ENCODE results near the gene ANKRD13C.
"Not testable (repeated sequence)": the region's sequence is repeated elsewhere in the genome, so short reads cannot be mapped to it uniquely, and the experiment has no call there.

The ANKRD13C gene

GRCh38 chr1:70349799-70350198 lies 4.7 kb downstream of the ANKRD13C start:
- H3K23ac ChIP-seq (ENCODE audit: low read length); H2BK15ac ChIP-seq (replicated peaks; ENCODE audit: low read depth); H3K9ac ChIP-seq (ENCODE audit: low read length); H3K18ac ChIP-seq (ENCODE audit: low read length); H4K5ac ChIP-seq (ENCODE audit: low read length); H3K36me3 ChIP-seq (ENCODE audit: control insufficient read depth, insufficient read depth, low read length); H2BK5ac ChIP-seq (ENCODE audit: low read length); H4K8ac ChIP-seq (ENCODE audit: low read depth, low read length); DNase-seq; H3K56ac ChIP-seq (ENCODE audit: low read length); H2BK120ac ChIP-seq (ENCODE audit: low read depth, low read length); H3K4me2 ChIP-seq (ENCODE audit: low read length); H3K4me1 ChIP-seq (ENCODE audit: control insufficient read depth, low read depth, low read length); H3K27ac ChIP-seq (ENCODE audit: low read depth, low read length); H3K4me3 ChIP-seq (ENCODE audit: low read length); H3K4ac ChIP-seq (ENCODE audit: low read depth, low read length); H2AK5ac ChIP-seq (ENCODE audit: low read length); H3K79me1 ChIP-seq (ENCODE audit: low read length); H3K27me3 ChIP-seq (ENCODE audit: insufficient read depth, low read length, poor library complexity): not testable (repeated sequence)
- WGBS (ENCODE audit: extremely low coverage, insufficient coverage, low lambda C conversion rate) = no CpG with 5 or more reads among the region's 4 CpGs
- H3K79me2 ChIP-seq (ENCODE audit: control insufficient read depth, insufficient read depth, low read length) = peaks cover 63% of the 10 kb centered on the region

GRCh38 chr1:70348399-70349165 lies 5.9 kb downstream of the ANKRD13C start:
- Histone ChIP-seq H2BK5ac (ENCODE audit: low read length) (no peak overlapping the region), H3K18ac (ENCODE audit: low read length) (no peak overlapping the region), H4K5ac (ENCODE audit: low read length) (no peak overlapping the region), H4K8ac (ENCODE audit: low read depth, low read length) (no peak overlapping the region), H3K4me2 (ENCODE audit: low read length) (no peak overlapping the region), H3K23ac (ENCODE audit: low read length) (no peak overlapping the region), H3K56ac (ENCODE audit: low read length) (no peak overlapping the region), H2AK5ac (ENCODE audit: low read length) (no peak overlapping the region), H3K79me1 (ENCODE audit: low read length) (peaks cover 7% of the 10 kb centered on the region), H3K36me3 (ENCODE audit: control insufficient read depth, insufficient read depth, low read length) (no peaks in the 10 kb centered on the region), H3K27ac (ENCODE audit: low read depth, low read length) (no peak overlapping the region), H3K4ac (ENCODE audit: low read depth, low read length) (no peak overlapping the region), H3K27me3 (ENCODE audit: insufficient read depth, low read length, poor library complexity) (no peaks in the 10 kb centered on the region), H3K4me1 (ENCODE audit: control insufficient read depth, low read depth, low read length) (no peaks in the 10 kb centered on the region), H3K9ac (ENCODE audit: low read length) (no peak overlapping the region), H3K79me2 (ENCODE audit: control insufficient read depth, insufficient read depth, low read length) (peaks cover 60% of the 10 kb centered on the region), H2BK120ac (ENCODE audit: low read depth, low read length) (no peak overlapping the region), H2BK15ac (replicated peaks; ENCODE audit: low read depth) (no peak overlapping the region), H3K4me3 (ENCODE audit: low read length) (no peak overlapping the region)
- WGBS (ENCODE audit: extremely low coverage, insufficient coverage, low lambda C conversion rate) = 100% methylated on average over 1 of the region's 11 CpGs
- DNase-seq = no peak

- H3K23ac ChIP-seq (ENCODE audit: low read length); H3K9ac ChIP-seq (ENCODE audit: low read length); H2BK5ac ChIP-seq (ENCODE audit: low read length); H3K27ac ChIP-seq (ENCODE audit: low read depth, low read length); DNase-seq; H3K18ac ChIP-seq (ENCODE audit: low read length); H3K4me3 ChIP-seq (ENCODE audit: low read length); H2AK5ac ChIP-seq (ENCODE audit: low read length); H3K27me3 ChIP-seq (ENCODE audit: insufficient read depth, low read length, poor library complexity); H4K8ac ChIP-seq (ENCODE audit: low read depth, low read length); H2BK120ac ChIP-seq (ENCODE audit: low read depth, low read length); H3K36me3 ChIP-seq (ENCODE audit: control insufficient read depth, insufficient read depth, low read length); H3K4me1 ChIP-seq (ENCODE audit: control insufficient read depth, low read depth, low read length); H4K5ac ChIP-seq (ENCODE audit: low read length); H3K4ac ChIP-seq (ENCODE audit: low read depth, low read length); H3K56ac ChIP-seq (ENCODE audit: low read length); H3K79me1 ChIP-seq (ENCODE audit: low read length); H2BK15ac ChIP-seq (replicated peaks; ENCODE audit: low read depth); H3K4me2 ChIP-seq (ENCODE audit: low read length): not testable (repeated sequence)
- WGBS (ENCODE audit: extremely low coverage, insufficient coverage, low lambda C conversion rate) = no CpG with 5 or more reads among the region's 3 CpGs
- H3K79me2 ChIP-seq (ENCODE audit: control insufficient read depth, insufficient read depth, low read length) = peaks cover 17% of the 10 kb centered on the region
Measured at GRCh38 chr1:70339644-70340043, 14.9 kb downstream of the ANKRD13C start.

GRCh38 chr1:70336050-70336449 lies 18.5 kb downstream of the ANKRD13C start:
- Histone ChIP-seq H3K4ac (ENCODE audit: low read depth, low read length) (no peak overlapping the region), H3K36me3 (ENCODE audit: control insufficient read depth, insufficient read depth, low read length) (no peaks in the 10 kb centered on the region), H3K4me2 (ENCODE audit: low read length) (no peak overlapping the region), H2AK5ac (ENCODE audit: low read length) (no peak overlapping the region), H3K27me3 (ENCODE audit: insufficient read depth, low read length, poor library complexity) (no peaks in the 10 kb centered on the region), H3K27ac (ENCODE audit: low read depth, low read length) (no peak overlapping the region), H3K18ac (ENCODE audit: low read length) (no peak overlapping the region), H2BK120ac (ENCODE audit: low read depth, low read length) (no peak overlapping the region), H4K5ac (ENCODE audit: low read length) (no peak overlapping the region), H3K79me1 (ENCODE audit: low read length) (peaks cover 2% of the 10 kb centered on the region), H3K56ac (ENCODE audit: low read length) (no peak overlapping the region), H3K4me1 (ENCODE audit: control insufficient read depth, low read depth, low read length) (peaks cover 5% of the 10 kb centered on the region), H4K8ac (ENCODE audit: low read depth, low read length) (no peak overlapping the region), H3K79me2 (ENCODE audit: control insufficient read depth, insufficient read depth, low read length) (peaks cover 8% of the 10 kb centered on the region), H3K23ac (ENCODE audit: low read length) (no peak overlapping the region), H3K9ac (ENCODE audit: low read length) (no peak overlapping the region), H2BK5ac (ENCODE audit: low read length) (no peak overlapping the region), H2BK15ac (replicated peaks; ENCODE audit: low read depth) (no peak overlapping the region), H3K4me3 (ENCODE audit: low read length) (no peak overlapping the region)
- no peak for DNase-seq

- H2BK5ac ChIP-seq (ENCODE audit: low read length) = no peak overlapping the region
- no peak overlapping the region for H3K9ac ChIP-seq (ENCODE audit: low read length)
- no peaks in the 10 kb centered on the region for H3K27me3 ChIP-seq (ENCODE audit: insufficient read depth, low read length, poor library complexity)
- H3K36me3 ChIP-seq (ENCODE audit: control insufficient read depth, insufficient read depth, low read length) = no peaks in the 10 kb centered on the region
- H4K8ac ChIP-seq (ENCODE audit: low read depth, low read length) = no peak overlapping the region
- H3K4me2 ChIP-seq (ENCODE audit: low read length) = no peak overlapping the region
- peaks cover 7% of the 10 kb centered on the region for H3K79me2 ChIP-seq (ENCODE audit: control insufficient read depth, insufficient read depth, low read length)
- peaks cover 2% of the 10 kb centered on the region for H3K79me1 ChIP-seq (ENCODE audit: low read length)
- DNase-seq = no peak
- H3K18ac ChIP-seq (ENCODE audit: low read length) = no peak overlapping the region
- no peak overlapping the region for H4K5ac ChIP-seq (ENCODE audit: low read length)
- no peak overlapping the region for H2AK5ac ChIP-seq (ENCODE audit: low read length)
- no peak overlapping the region for H3K27ac ChIP-seq (ENCODE audit: low read depth, low read length)
- no peak overlapping the region for H2BK120ac ChIP-seq (ENCODE audit: low read depth, low read length)
- no peak overlapping the region for H3K4me3 ChIP-seq (ENCODE audit: low read length)
- no peak overlapping the region for H3K56ac ChIP-seq (ENCODE audit: low read length)
- H3K4ac ChIP-seq (ENCODE audit: low read depth, low read length) = no peak overlapping the region
- no peak overlapping the region for H2BK15ac ChIP-seq (replicated peaks; ENCODE audit: low read depth)
- no CpG with 5 or more reads among the region's 9 CpGs for WGBS (ENCODE audit: extremely low coverage, insufficient coverage, low lambda C conversion rate)
- H3K4me1 ChIP-seq (ENCODE audit: control insufficient read depth, low read depth, low read length) = peaks cover 5% of the 10 kb centered on the region
- H3K23ac ChIP-seq (ENCODE audit: low read length) = no peak overlapping the region
Measured at GRCh38 chr1:70334436-70334835, 20.1 kb downstream of the ANKRD13C start.

GRCh38 chr1:70333245-70333644 lies 21.3 kb downstream of the ANKRD13C start:
- peaks cover 2% of the 10 kb centered on the region for H3K79me1 ChIP-seq (ENCODE audit: low read length)
- H3K4ac ChIP-seq (ENCODE audit: low read depth, low read length) = no peak overlapping the region
- no peak overlapping the region for H3K4me3 ChIP-seq (ENCODE audit: low read length)
- H3K4me1 ChIP-seq (ENCODE audit: control insufficient read depth, low read depth, low read length) = peaks cover 5% of the 10 kb centered on the region
- no peak overlapping the region for H3K56ac ChIP-seq (ENCODE audit: low read length)
- no peak overlapping the region for H3K4me2 ChIP-seq (ENCODE audit: low read length)
- H3K79me2 ChIP-seq (ENCODE audit: control insufficient read depth, insufficient read depth, low read length) = peaks cover 3% of the 10 kb centered on the region
- no peak overlapping the region for H3K9ac ChIP-seq (ENCODE audit: low read length)
- no peak overlapping the region for H3K23ac ChIP-seq (ENCODE audit: low read length)
- no peak overlapping the region for H3K27ac ChIP-seq (ENCODE audit: low read depth, low read length)
- no peak overlapping the region for H2BK15ac ChIP-seq (replicated peaks; ENCODE audit: low read depth)
- no peak overlapping the region for H3K18ac ChIP-seq (ENCODE audit: low read length)
- H3K27me3 ChIP-seq (ENCODE audit: insufficient read depth, low read length, poor library complexity) = no peaks in the 10 kb centered on the region
- no peak overlapping the region for H2BK120ac ChIP-seq (ENCODE audit: low read depth, low read length)
- H2AK5ac ChIP-seq (ENCODE audit: low read length) = no peak overlapping the region
- no peak overlapping the region for H4K5ac ChIP-seq (ENCODE audit: low read length)
- no peak overlapping the region for H4K8ac ChIP-seq (ENCODE audit: low read depth, low read length)
- peak; percentile 63 for DNase-seq
- no peak overlapping the region for H2BK5ac ChIP-seq (ENCODE audit: low read length)
- WGBS (ENCODE audit: extremely low coverage, insufficient coverage, low lambda C conversion rate) = no CpG with 5 or more reads among the region's 2 CpGs
- no peaks in the 10 kb centered on the region for H3K36me3 ChIP-seq (ENCODE audit: control insufficient read depth, insufficient read depth, low read length)

All from mesendoderm (in vitro differentiated cells).